GM12892 (cell line): ENCODE results near the gene NDFIP1.

Experiments
- POLR2A ChIP-seq: IDR thresholded peaks from 2 replicates; pipeline ENCODE4 v1.6.1; 2011; ENCODE audit warnings: low read depth, low read length, control low read depth
- POLR2AphosphoS5 ChIP-seq: IDR thresholded peaks from 2 replicates; pipeline ENCODE4 v1.6.1; 2011; ENCODE audit warnings: low read depth, low read length, control low read depth
- TAF1 ChIP-seq: IDR thresholded peaks from 2 replicates; pipeline ENCODE4 v1.6.1; 2011; ENCODE audit warnings: low read depth, mild to moderate bottlenecking, control low read depth, low read length, borderline replicate concordance

- no peak for TF ChIP-seq POLR2A
- no peak for TF ChIP-seq POLR2AphosphoS5
- TF ChIP-seq TAF1: no peak
These were observed 12.2 kb upstream of the NDFIP1 start for GRCh38 chr5:142096382-142096781.
